ENCODE data around the gene RRP12.

RRP12 gene

GRCh38 chr10:97373456-97373855 is 27.7 kb downstream of the RRP12 start:
- no peak overlapping the region for H3K4me3 ChIP-seq (replicated peaks; ENCODE audit: low read depth, low read length)
- TF ChIP-seq CTCF (IDR thresholded peaks at IDR 0.05; ENCODE audit: low read length, missing control alignments) = no peak

GRCh38 chr10:97372233-97372875 is 28.8 kb downstream of the RRP12 start:
- DNase-seq (ENCODE audit: low read depth) = no peak
- no peak overlapping the region for H3K4me3 ChIP-seq (replicated peaks; ENCODE audit: low read depth, low read length)
- TF ChIP-seq CTCF (IDR thresholded peaks at IDR 0.05; ENCODE audit: low read length, missing control alignments) = no peak

More at GRCh38 chr10:97373456-97373855, 27.7 kb downstream of the RRP12 start:
- no peak for DNase-seq (ENCODE audit: low read depth)

- no peak for DNase-seq (ENCODE audit: low read depth)
- H3K4me3 ChIP-seq (replicated peaks; ENCODE audit: low read depth, low read length) = no peak overlapping the region
- TF ChIP-seq CTCF (IDR thresholded peaks at IDR 0.05; ENCODE audit: low read length, missing control alignments) = no peak
Measured at GRCh38 chr10:97371696-97372095, 29.4 kb downstream of the RRP12 start.

GRCh38 chr10:97367126-97367649 is 34.0 kb downstream of the RRP12 start:
- no peak for DNase-seq (ENCODE audit: low read depth)
- TF ChIP-seq CTCF (IDR thresholded peaks at IDR 0.05; ENCODE audit: low read length, missing control alignments) = no peak
- H3K4me3 ChIP-seq (replicated peaks; ENCODE audit: low read depth, low read length) = no peak overlapping the region

- H3K4me3 ChIP-seq (replicated peaks; ENCODE audit: low read depth, low read length) = no peak overlapping the region
- no peak for DNase-seq (ENCODE audit: low read depth)
- TF ChIP-seq CTCF (IDR thresholded peaks at IDR 0.05; ENCODE audit: low read length, missing control alignments) = no peak
Measured at GRCh38 chr10:97366572-97366971, 34.6 kb downstream of the RRP12 start.

- no peak overlapping the region for H3K4me3 ChIP-seq (replicated peaks; ENCODE audit: low read depth, low read length)
- TF ChIP-seq CTCF (IDR thresholded peaks at IDR 0.05; ENCODE audit: low read length, missing control alignments) = no peak
- no peak for DNase-seq (ENCODE audit: low read depth)
Measured at GRCh38 chr10:97365761-97366351, 35.3 kb downstream of the RRP12 start.
